ENCODE measurements around the gene YTHDC1. TPM values are rescaled to one million over a fixed set of nuclear protein-coding genes. Genes with fewer than 3 reads are reported as not detected.

Gene YTHDC1
- total and polyA plus RNA-seq, 9 donors = 72.1 to 116 (median 86.6) TPM

- 69 to 84% (median 73%) methylated on average over 2 of the region's 2 CpGs for WGBS, 3 donors
These were observed 9.1 kb upstream of the YTHDC1 start for GRCh38 chr4:68358988-68359387.

GRCh38 chr4:68352791-68353190, 2.9 kb upstream of the YTHDC1 start:
- H3K9me3 ChIP-seq = no peaks in the 10 kb centered on the region
- no peak for DNase-seq
- H3K4me3 ChIP-seq = no peak overlapping the region
- no peaks in the 10 kb centered on the region for H3K36me3 ChIP-seq
- 68 to 82% (median 71%) methylated on average over 2 of the region's 2 CpGs for WGBS, 3 donors
- H3K27ac ChIP-seq = no peak overlapping the region
- TF ChIP-seq EP300 (IDR thresholded peaks at IDR 0.05) = no peak
- TF ChIP-seq POLR2A (IDR thresholded peaks at IDR 0.05) = no peak
- no peak for TF ChIP-seq CTCF (IDR thresholded peaks at IDR 0.05)
- H3K27me3 ChIP-seq = no peaks in the 10 kb centered on the region
- no peaks in the 10 kb centered on the region for H3K4me1 ChIP-seq (ENCODE audit: insufficient read depth)
- intact Hi-C loops (cut with DNase I) = no loop called here

More at GRCh38 chr4:68358988-68359387, 9.1 kb upstream of the YTHDC1 start:
- no peak overlapping the region for H3K27ac ChIP-seq
- no peaks in the 10 kb centered on the region for H3K4me1 ChIP-seq (ENCODE audit: insufficient read depth)
- no peak overlapping the region for H3K4me3 ChIP-seq
- no peaks in the 10 kb centered on the region for H3K27me3 ChIP-seq
- intact Hi-C loops (cut with DNase I) = no loop called here
- DNase-seq = no peak
- no peak for TF ChIP-seq EP300 (IDR thresholded peaks at IDR 0.05)
- TF ChIP-seq POLR2A (IDR thresholded peaks at IDR 0.05) = no peak
- no peak for TF ChIP-seq CTCF (IDR thresholded peaks at IDR 0.05)
- no peaks in the 10 kb centered on the region for H3K36me3 ChIP-seq
- no peaks in the 10 kb centered on the region for H3K9me3 ChIP-seq

GRCh38 chr4:68349279-68349648, 626 bp downstream of the YTHDC1 start:
- H3K27ac ChIP-seq = peak overlapping the region; percentile 80 to 94
- TF ChIP-seq POLR2A (IDR thresholded peaks at IDR 0.05) = no peak
- TF ChIP-seq EP300 (IDR thresholded peaks at IDR 0.05) = no peak
- TF ChIP-seq CTCF (IDR thresholded peaks at IDR 0.05) = no peak
- H3K4me3 ChIP-seq = peak overlapping the region; percentile 95
- peaks cover 10% of the 10 kb centered on the region for H3K4me1 ChIP-seq (ENCODE audit: insufficient read depth)
- intact Hi-C loops (cut with DNase I) = no loop called here
- H3K27me3 ChIP-seq = no peaks in the 10 kb centered on the region
- no peaks in the 10 kb centered on the region for H3K9me3 ChIP-seq
- DNase-seq = no peak
- WGBS, 3 donors = 0 to 1% (median 0%) methylated on average over 14 of the region's 14 CpGs
- H3K36me3 ChIP-seq = no peaks in the 10 kb centered on the region

GRCh38 chr4:68348577-68348976, 1.3 kb downstream of the YTHDC1 start:
- H3K4me1 ChIP-seq (ENCODE audit: insufficient read depth) = peaks cover 10% of the 10 kb centered on the region
- H3K9me3 ChIP-seq = no peaks in the 10 kb centered on the region
- 0 to 3% (median 2%) methylated on average over 4 of the region's 4 CpGs for WGBS, 3 donors
- peak overlapping the region; percentile 95 for H3K4me3 ChIP-seq
- DNase-seq = no peak
- no peaks in the 10 kb centered on the region for H3K27me3 ChIP-seq
- peak overlapping the region; percentile 80 to 94 for H3K27ac ChIP-seq
- TF ChIP-seq CTCF (IDR thresholded peaks at IDR 0.05) = no peak
- no peak for TF ChIP-seq EP300 (IDR thresholded peaks at IDR 0.05)
- no peak for TF ChIP-seq POLR2A (IDR thresholded peaks at IDR 0.05)
- H3K36me3 ChIP-seq = no peaks in the 10 kb centered on the region
- intact Hi-C loops (cut with DNase I) = no loop called here

Data from ovary (tissue), 9 donors.